ENCODE measurements around the gene SDCCAG8. TPM values are rescaled to one million over a fixed set of nuclear protein-coding genes. Genes with fewer than 3 reads are reported as not detected.

The SDCCAG8 gene
- total and polyA plus RNA-seq, 2 of the 8 experiments (the other 6 are each of a cell fraction or from before 2014, with no cell fraction given) = 15.6 to 21.0 TPM

DNA sequence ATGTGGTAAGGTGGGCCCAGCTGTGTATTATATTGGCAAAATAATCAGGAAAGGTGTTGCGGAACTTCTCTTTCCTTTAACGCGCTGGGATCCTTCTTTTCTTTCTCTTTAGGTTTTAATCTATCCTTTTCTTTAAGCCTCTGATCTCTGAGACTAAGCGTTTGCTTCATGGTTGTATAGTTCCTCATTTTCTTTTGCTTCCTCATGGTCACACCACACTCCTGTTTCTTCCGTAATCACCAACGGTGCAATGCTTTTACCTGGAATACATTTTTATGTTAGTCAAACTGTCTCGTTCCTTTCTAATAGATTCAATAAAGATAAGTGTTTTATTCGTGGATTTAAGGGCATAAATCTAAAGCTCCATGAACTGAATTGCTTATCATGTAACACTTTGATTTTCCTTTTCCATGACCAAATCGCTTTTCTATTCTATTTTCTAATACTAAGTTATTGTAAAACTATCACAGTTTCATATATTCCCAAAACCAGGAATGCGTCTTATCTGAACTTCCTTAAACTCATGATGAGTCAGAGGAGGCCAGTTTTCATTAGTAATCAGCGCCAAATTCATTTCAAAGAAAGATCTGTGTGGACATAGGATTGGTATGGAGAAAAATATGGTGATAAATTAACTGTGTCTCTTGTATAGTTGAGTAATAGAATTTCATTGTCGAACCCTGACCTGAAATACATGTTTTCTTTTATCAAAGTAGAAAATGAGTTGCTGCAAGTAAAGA, 12.2 kb downstream of the SDCCAG8 start (continued):
- TF ChIP-seq CBX8 (IDR thresholded peaks at IDR 0.05; ENCODE audit: borderline replicate concordance, low read depth, low read length) = no peak
- TF ChIP-seq RFX5 (IDR thresholded peaks at IDR 0.05; ENCODE audit: borderline replicate concordance, low read depth, low read length) = no peak
- no peak for TF ChIP-seq MAFK (IDR thresholded peaks at IDR 0.05; ENCODE audit: low read depth, low read length)
- TF ChIP-seq YY1 (IDR thresholded peaks at IDR 0.05; ENCODE audit: low read depth, low read length) = no peak
- TF ChIP-seq SP4 (IDR thresholded peaks at IDR 0.05; ENCODE audit: low read length) = no peak
- TF ChIP-seq, protein P1, sequence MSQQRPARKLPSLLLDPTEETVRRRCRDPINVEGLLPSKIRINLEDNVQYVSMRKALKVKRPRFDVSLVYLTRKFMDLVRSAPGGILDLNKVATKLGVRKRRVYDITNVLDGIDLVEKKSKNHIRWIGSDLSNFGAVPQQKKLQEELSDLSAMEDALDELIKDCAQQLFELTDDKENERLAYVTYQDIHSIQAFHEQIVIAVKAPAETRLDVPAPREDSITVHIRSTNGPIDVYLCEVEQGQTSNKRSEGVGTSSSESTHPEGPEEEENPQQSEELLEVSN (IDR thresholded peaks at IDR 0.05) = no peak
- TF ChIP-seq KDM4A (IDR thresholded peaks at IDR 0.05; ENCODE audit: low read depth, low read length, severe bottlenecking) = no peak
- TF ChIP-seq POU5F1 (IDR thresholded peaks at IDR 0.05; ENCODE audit: low read depth, low read length) = no peak

Measured in H1 (cell line).